Stomach (tissue), 4 donors: Measurements from ENCODE around the gene PRKCE.

Experiments
- CTCF ChIP-seq, 7 experiments: fragments of 450-650 bp in 4 of 7; fragments of 200-600 bp in 3 of 7; sonication (generic) in 3 of 7; IDR thresholded peaks; one replicate each; pipeline ENCODE4 v1.5.1; 2016 to 2019; ENCODE audit warnings: antibody characterized with exemption in 7 of 7, control low read depth in 2 of 7, mild to moderate bottlenecking in 1 of 7
- POLR2A ChIP-seq, 4 donors: fragments of 450-650 bp; IDR thresholded peaks; one replicate each; pipeline ENCODE4 v1.6.1; 2016; ENCODE audit warnings: antibody characterized with exemption in 4 of 4, control low read depth in 2 of 4, mild to moderate bottlenecking in 1 of 4, moderate library complexity in 1 of 4
- POLR2AphosphoS5 ChIP-seq, 3 donors: sonication (generic); formaldehyde crosslinking; IDR thresholded peaks; one replicate each; pipeline ENCODE4 v1.6.1; 2016; ENCODE audit warnings: antibody characterized with exemption in 3 of 3

GRCh38 chr2:46009772-46010171, 358.3 kb downstream of the PRKCE start:
- no peak for TF ChIP-seq CTCF (IDR thresholded peaks at IDR 0.05)
- no peak for TF ChIP-seq POLR2AphosphoS5 (IDR thresholded peaks at IDR 0.05)
- no peak for TF ChIP-seq POLR2A (IDR thresholded peaks at IDR 0.05)
